Pancreas (tissue), 10 donors: ENCODE data around the gene RHOH. TPM values are rescaled to one million over a fixed set of nuclear protein-coding genes. Genes with fewer than 3 reads are reported as not detected.

Experiments used
- ATAC-seq, 4 donors: fragments of 200-7000 bp; cut with Tn5 transposase; one replicate each; pipeline versions ENCODE4 v1.8.0 to v1.9.1; 2020; ENCODE audit warnings: mild to moderate bottlenecking in 4 of 4, moderate library complexity in 4 of 4
- DNase-seq, 6 donors: peaks; one replicate each; pipeline ENCODE4 v3.0.0-alpha.2; 2020
- FAIRE-seq: peaks from 2 replicates; lab custom pipeline; 2012; peaks lifted over from hg19 to GRCh38; lab: Jason Lieb, UNC
- H3K27ac ChIP-seq, 4 donors: fragments of 200-600 bp; sonication (generic); 1 replicate in 3 of 4; 2 replicates in 1 of 4; pipeline versions ENCODE4 v1.5.0 to v1.8.0; 2020
- H3K27me3 ChIP-seq, 4 donors: fragments of 200-600 bp; one replicate each; pipeline ENCODE4 v1.8.0; 2021
- H3K36me3 ChIP-seq, 3 donors: fragments of 200-600 bp; sonication (generic) in 1 of 3; one replicate each; pipeline versions ENCODE4 v1.5.0 to v1.8.0; 2020 to 2021
- H3K4me1 ChIP-seq, 3 donors: fragments of 200-600 bp; one replicate each; pipeline ENCODE4 v1.8.0; 2021
- H3K4me3 ChIP-seq, 4 donors: fragments of 200-600 bp; sonication (generic) in 2 of 4; one replicate each; pipeline versions ENCODE4 v1.5.0 to v1.8.0; 2020 to 2021
- H3K9me3 ChIP-seq, 4 donors: fragments of 200-600 bp; one replicate each; pipeline ENCODE4 v1.8.0; 2021
- WGBS, 2 donors: extraction: QIAGEN DNeasy Blood & Tissue Kit; methylation state at CpG; one replicate each; pipeline ENCODE4 v1.1.7; 2013; 5-methylcytosine and 5-hydroxymethylcytosine counted together
- intact Hi-C, 3 donors: fragments of 100-400 bp; cut with DNase I; formaldehyde crosslinking; loops; one replicate each; pipeline versions ENCODE4 v1.11.1 to v1.14.2; 2022
- polyA plus RNA-seq, 2 donors: library from polyadenylated mRNA; stranded (reverse); fragments of 200-250 nt; gene quantifications; one replicate each; pipeline ENCODE4 v1.2.3, GENCODE V29; 2013
- total RNA-seq, 6 donors: library from RNA; stranded (reverse); fragmentation: NEBNext Ultra II Directional in 4 of 6; extraction: Animal tissue kit (Norgen Biotek cat#: 25700) in 4 of 6; gene quantifications; one replicate each; pipeline versions ENCODE4 v1.2.1 to v1.2.4, GENCODE V29; 2021 to 2023
- TF ChIP-seq, protein P1 (sequence below), 4 donors: fragments of 200-600 bp; sonication (generic) in 3 of 4; IDR thresholded peaks; one replicate each; pipeline versions ENCODE4 v1.5.0 to v1.8.0; 2021; ENCODE audit warnings: antibody characterized with exemption in 4 of 4
- donor health status: healthy with polysubstance abuse.
- donor health status: DM: no; HTN: no; CAD: no; lungs with moderate emphysema.
- donor health status: DM: no; HTN: no; CAD: no.
- donor health status: control.
- donor health status: control.
- donor health status: Bipolar disorder and iron deficiency.
- donor health status: DM: yes; HTN: yes; CAD: no.
- donor health status: DM: no; HTN: no; CAD: no.
- donor health status: DM: no; HTN: no; CAD: no.
- donor health status: DM: yes; HTN: yes; CAD: no.

The RHOH gene
- total and polyA plus RNA-seq, 8 donors = 0.08 to 1.8 (median 0.49) TPM

DNA sequence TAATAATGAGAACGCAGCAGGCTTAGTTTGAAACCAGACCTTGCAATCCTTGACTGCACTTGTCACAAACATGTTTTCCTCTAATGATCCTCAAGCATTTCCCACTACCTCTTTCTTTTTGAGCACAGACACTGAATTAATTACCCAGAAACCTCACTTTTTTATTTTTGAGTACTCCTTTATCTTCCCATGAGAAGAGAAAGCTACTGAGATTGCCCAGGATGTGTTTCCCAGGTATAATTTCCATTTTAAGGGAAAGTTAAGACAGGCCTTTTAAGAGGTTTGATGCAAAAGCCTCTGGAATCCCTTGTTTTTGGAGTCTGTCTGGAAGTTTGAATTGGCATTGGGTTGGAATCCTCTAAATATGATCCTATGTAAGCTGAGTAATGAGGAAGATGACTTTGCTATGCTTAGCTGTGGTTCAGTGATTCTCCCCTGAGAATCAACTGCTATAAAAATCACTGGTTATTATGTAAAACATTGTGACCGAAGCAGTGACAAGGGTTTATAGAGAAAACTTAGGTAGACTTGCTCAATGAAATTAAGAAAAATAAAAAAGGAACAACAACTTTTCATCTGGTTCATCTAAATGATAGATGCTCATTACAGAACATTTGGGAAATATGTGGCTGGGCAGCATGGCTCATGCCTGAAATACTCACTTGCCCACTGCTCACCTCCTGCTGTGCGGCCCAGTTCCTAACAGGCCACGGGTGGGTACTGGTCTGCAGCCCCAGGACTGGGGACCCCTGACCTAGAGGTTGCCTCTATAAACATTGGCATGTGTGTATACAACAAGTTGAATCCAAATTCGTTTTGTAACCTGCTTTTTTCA, 10.8 kb upstream of the RHOH start:
- 83 to 90% methylated on average over 5 of the region's 5 CpGs for WGBS, 2 donors
- no peak for FAIRE-seq
- no peaks in the 10 kb centered on the region for H3K9me3 ChIP-seq
- ATAC-seq = no peak
- H3K4me3 ChIP-seq = no peak overlapping the region
- H3K27me3 ChIP-seq = no peaks in the 10 kb centered on the region
- H3K36me3 ChIP-seq = no peaks in the 10 kb centered on the region
- H3K27ac ChIP-seq = no peak overlapping the region
- TF ChIP-seq, protein P1, sequence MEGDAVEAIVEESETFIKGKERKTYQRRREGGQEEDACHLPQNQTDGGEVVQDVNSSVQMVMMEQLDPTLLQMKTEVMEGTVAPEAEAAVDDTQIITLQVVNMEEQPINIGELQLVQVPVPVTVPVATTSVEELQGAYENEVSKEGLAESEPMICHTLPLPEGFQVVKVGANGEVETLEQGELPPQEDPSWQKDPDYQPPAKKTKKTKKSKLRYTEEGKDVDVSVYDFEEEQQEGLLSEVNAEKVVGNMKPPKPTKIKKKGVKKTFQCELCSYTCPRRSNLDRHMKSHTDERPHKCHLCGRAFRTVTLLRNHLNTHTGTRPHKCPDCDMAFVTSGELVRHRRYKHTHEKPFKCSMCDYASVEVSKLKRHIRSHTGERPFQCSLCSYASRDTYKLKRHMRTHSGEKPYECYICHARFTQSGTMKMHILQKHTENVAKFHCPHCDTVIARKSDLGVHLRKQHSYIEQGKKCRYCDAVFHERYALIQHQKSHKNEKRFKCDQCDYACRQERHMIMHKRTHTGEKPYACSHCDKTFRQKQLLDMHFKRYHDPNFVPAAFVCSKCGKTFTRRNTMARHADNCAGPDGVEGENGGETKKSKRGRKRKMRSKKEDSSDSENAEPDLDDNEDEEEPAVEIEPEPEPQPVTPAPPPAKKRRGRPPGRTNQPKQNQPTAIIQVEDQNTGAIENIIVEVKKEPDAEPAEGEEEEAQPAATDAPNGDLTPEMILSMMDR (IDR thresholded peaks at IDR 0.05) = no peak
- intact Hi-C loops = no loop called here
- H3K4me1 ChIP-seq = peaks cover 0 to 7% (median 0%) of the 10 kb centered on the region in 3 donors
- no peak for DNase-seq

DNA sequence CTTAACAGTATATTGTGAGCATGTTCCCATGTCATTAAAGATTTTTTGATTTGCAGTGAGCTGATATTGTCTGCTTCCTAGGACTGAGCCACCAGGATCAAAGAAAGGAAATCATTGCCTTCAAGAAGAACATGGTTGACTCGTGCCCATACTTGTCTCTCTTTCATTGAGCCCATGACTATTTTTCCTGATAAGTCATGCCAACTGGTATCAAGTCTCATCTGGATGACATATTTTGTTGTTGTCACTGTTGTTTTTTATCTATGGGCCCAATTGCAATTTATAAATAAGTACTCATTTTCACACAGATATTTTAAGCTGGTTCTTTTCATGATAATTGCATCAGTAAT, 10.2 kb upstream of the RHOH start:
- no peak for FAIRE-seq
- H3K9me3 ChIP-seq = no peaks in the 10 kb centered on the region
- 85 to 94% methylated on average over 1 of the region's 1 CpG for WGBS, 2 donors
- H3K27me3 ChIP-seq = no peaks in the 10 kb centered on the region
- no peak overlapping the region for H3K4me3 ChIP-seq
- H3K36me3 ChIP-seq = no peaks in the 10 kb centered on the region
- intact Hi-C loops = no loop called here
- H3K4me1 ChIP-seq = peaks cover 0 to 13% (median under 1%) of the 10 kb centered on the region in 3 donors
- TF ChIP-seq, protein P1 (IDR thresholded peaks at IDR 0.05) = no peak
- no peak overlapping the region for H3K27ac ChIP-seq
- DNase-seq = no peak
- no peak for ATAC-seq

DNA sequence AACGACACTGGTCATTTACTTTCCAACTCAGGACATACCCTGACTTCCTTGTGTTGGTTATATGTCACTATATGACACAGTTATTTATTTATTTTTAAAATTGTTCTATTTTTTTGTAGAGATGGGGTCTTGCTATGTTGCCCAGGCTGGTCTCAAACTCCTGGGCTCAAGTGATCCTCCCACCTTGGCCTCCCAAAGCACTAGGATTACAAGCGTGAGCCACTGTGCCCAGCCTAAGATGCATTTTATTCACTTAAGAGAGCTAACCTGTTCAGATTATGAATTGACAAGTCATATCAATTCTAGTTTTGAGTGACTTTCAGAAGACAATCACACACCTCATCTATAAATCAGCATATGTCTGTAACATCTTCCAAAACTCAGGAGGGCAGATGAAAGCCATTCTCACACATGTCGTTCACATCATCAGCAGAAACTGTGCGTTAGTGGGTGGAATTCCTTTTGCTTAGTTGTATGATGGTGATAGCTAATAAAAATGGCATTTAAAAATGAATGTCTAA, 9.4 kb upstream of the RHOH start:
- Histone ChIP-seq H3K27me3 (no peaks in the 10 kb centered on the region), H3K9me3 (no peaks in the 10 kb centered on the region), H3K36me3 (no peaks in the 10 kb centered on the region), H3K4me3 (no peak overlapping the region), H3K4me1 (peaks cover 0 to 21% (median 5%) of the 10 kb centered on the region in 3 donors), H3K27ac (no peak overlapping the region)
- TF ChIP-seq, protein P1 (IDR thresholded peaks at IDR 0.05) = no peak
- DNase-seq (no peak), ATAC-seq (no peak), FAIRE-seq (no peak)
- intact Hi-C loops = no loop called here
- WGBS, 2 donors = 92 to 93% methylated on average over 4 of the region's 4 CpGs

DNA sequence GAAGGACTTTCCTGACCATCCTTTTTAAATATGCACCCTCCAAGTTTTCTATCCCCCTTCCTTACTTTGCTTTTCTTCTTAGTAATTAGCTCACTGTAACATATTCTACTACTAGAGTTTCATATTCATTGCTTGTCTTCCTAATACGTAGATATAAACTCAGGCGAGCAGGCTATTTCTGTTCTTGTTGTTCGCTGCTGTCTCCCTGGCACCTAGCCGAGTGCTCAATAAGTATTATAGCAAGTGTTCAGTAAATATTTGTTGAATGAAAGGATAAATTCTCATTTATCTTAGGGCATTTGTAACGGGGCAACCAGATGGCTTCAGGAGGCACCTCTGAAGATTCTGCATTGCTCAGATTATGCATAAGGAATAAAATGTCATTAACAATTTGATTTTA, 6.8 kb upstream of the RHOH start:
- FAIRE-seq (no peak), ATAC-seq (peak; percentile 54 to 75 (median 66)), DNase-seq (peak in 2 of 6 donors; percentile 21 to 34)
- H3K9me3 ChIP-seq = no peaks in the 10 kb centered on the region
- no peaks in the 10 kb centered on the region for H3K36me3 ChIP-seq
- H3K27ac ChIP-seq = no peak overlapping the region
- WGBS, 2 donors = 31 to 32% methylated on average over 5 of the region's 5 CpGs
- TF ChIP-seq, protein P1 (IDR thresholded peaks at IDR 0.05) = no peak
- no peak overlapping the region for H3K4me3 ChIP-seq
- H3K4me1 ChIP-seq = peaks cover 0 to 22% (median 5%) of the 10 kb centered on the region in 3 donors
- no peaks in the 10 kb centered on the region for H3K27me3 ChIP-seq
- intact Hi-C loops = no loop called here

DNA sequence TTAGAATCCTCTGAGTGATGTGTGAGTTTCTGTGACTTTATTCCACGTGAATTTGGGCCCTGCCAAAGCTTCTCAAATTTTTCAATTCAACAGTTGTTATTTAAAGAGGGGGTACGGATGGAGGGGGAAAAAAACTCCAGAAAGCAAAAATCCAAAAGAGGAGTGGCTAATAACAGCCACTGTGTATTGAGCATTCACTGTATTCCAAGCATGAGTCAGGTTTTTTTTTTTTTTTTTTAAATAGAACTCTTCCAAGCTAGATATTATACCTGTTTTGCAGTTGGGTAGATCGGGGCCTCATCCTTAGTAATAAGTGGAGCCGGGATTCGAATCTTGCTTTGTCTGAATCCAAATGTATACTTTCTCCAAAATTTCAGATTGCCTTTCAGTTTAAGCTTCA, 6.4 kb upstream of the RHOH start:
- peak in 2 of 4 donors; percentile 30 to 40 for ATAC-seq
- H3K4me3 ChIP-seq = no peak overlapping the region
- no peak overlapping the region for H3K27ac ChIP-seq
- FAIRE-seq = no peak
- TF ChIP-seq, protein P1 (IDR thresholded peaks at IDR 0.05) = no peak
- no peaks in the 10 kb centered on the region for H3K36me3 ChIP-seq
- DNase-seq = no peak
- 78 to 79% methylated on average over 5 of the region's 5 CpGs for WGBS, 2 donors
- peaks cover 0 to 22% (median 5%) of the 10 kb centered on the region in 3 donors for H3K4me1 ChIP-seq
- intact Hi-C loops = no loop called here
- H3K9me3 ChIP-seq = no peaks in the 10 kb centered on the region
- no peaks in the 10 kb centered on the region for H3K27me3 ChIP-seq
